HEK293 (cell line): ENCODE measurements around the gene STUB1.
A peak's percentile ranks its signal among the peaks of the same experiment; 100 is the strongest.

Experiments
- ELK4 ChIP-seq: IDR thresholded peaks from 2 replicates; pipeline ENCODE4 v1.6.1; 2011; ENCODE audit warnings: mild to moderate bottlenecking, low read depth, low read length, borderline replicate concordance
- HOXA7 ChIP-seq: sonication (generic); formaldehyde crosslinking; IDR thresholded peaks from 2 replicates; pipeline ENCODE4 v1.8.1; 2022; ENCODE audit warnings: missing genetic modification reagents, borderline replicate concordance
- MYNN ChIP-seq: fragments of 450-650 bp; formaldehyde crosslinking; IDR thresholded peaks from 2 replicates; pipeline ENCODE4 v1.5.1; 2016; ENCODE audit warnings: missing biosample characterization, missing genetic modification characterization, borderline replicate concordance
- TCF7L2 ChIP-seq: IDR thresholded peaks from 2 replicates; pipeline ENCODE4 v1.6.1; 2011; ENCODE audit warnings: low read depth, mild to moderate bottlenecking, inconsistent platforms, low read length, moderate library complexity, borderline replicate concordance
- ZBTB10 ChIP-seq: fragments of 450-650 bp; formaldehyde crosslinking; IDR thresholded peaks from 2 replicates; pipeline ENCODE4 v1.5.1; 2016; ENCODE audit warnings: missing biosample characterization, missing genetic modification characterization
- ZBTB26 ChIP-seq: fragments of 450-650 bp; formaldehyde crosslinking; optimal IDR thresholded peaks from 2 replicates; pipeline ENCODE3; 2016; ENCODE audit warnings: missing biosample characterization, mild to moderate bottlenecking, missing genetic modification characterization
- ZBTB49 ChIP-seq: fragments of 450-650 bp; formaldehyde crosslinking; IDR thresholded peaks from 2 replicates; pipeline ENCODE4 v1.5.1; 2016; ENCODE audit warnings: missing biosample characterization, missing genetic modification characterization, low read depth
- ZNF10 ChIP-seq: fragments of 450-650 bp; formaldehyde crosslinking; IDR thresholded peaks from 2 replicates; pipeline ENCODE4 v1.5.1; 2017; ENCODE audit warnings: missing biosample characterization, missing genetic modification characterization
- ZNF169 ChIP-seq: fragments of 450-650 bp; formaldehyde crosslinking; IDR thresholded peaks from 2 replicates; pipeline ENCODE4 v1.5.1; 2016; ENCODE audit warnings: missing biosample characterization, missing genetic modification characterization
- ZNF18 ChIP-seq: fragments of 450-650 bp; formaldehyde crosslinking; IDR thresholded peaks from 2 replicates; pipeline ENCODE4 v1.5.1; 2016; ENCODE audit warnings: missing biosample characterization, missing genetic modification characterization
- ZNF223 ChIP-seq: fragments of 450-650 bp; formaldehyde crosslinking; IDR thresholded peaks from 2 replicates; pipeline ENCODE4 v1.5.1; 2016; ENCODE audit warnings: missing biosample characterization, missing genetic modification characterization
- ZNF311 ChIP-seq: fragments of 450-650 bp; formaldehyde crosslinking; IDR thresholded peaks from 2 replicates; pipeline ENCODE4 v1.5.1; 2017; ENCODE audit warnings: missing biosample characterization, missing genetic modification characterization, borderline replicate concordance
- ZNF324 ChIP-seq: fragments of 450-650 bp; formaldehyde crosslinking; IDR thresholded peaks from 2 replicates; pipeline ENCODE4 v1.5.1; 2016; ENCODE audit warnings: missing biosample characterization, missing genetic modification characterization
- ZNF335 ChIP-seq: fragments of 450-650 bp; formaldehyde crosslinking; conservative IDR thresholded peaks from 2 replicates; pipeline ENCODE4 v1.5.1; 2016; ENCODE audit warnings: missing biosample characterization, missing genetic modification characterization
- ZNF513 ChIP-seq: fragments of 450-650 bp; IDR thresholded peaks from 2 replicates; pipeline ENCODE4 v1.5.1; 2018; ENCODE audit warnings: missing biosample characterization, missing genetic modification characterization
- ZNF548 ChIP-seq: fragments of 450-650 bp; formaldehyde crosslinking; IDR thresholded peaks from 2 replicates; pipeline ENCODE4 v1.5.1; 2016; ENCODE audit warnings: missing biosample characterization, missing genetic modification characterization
- ZNF639 ChIP-seq: fragments of 450-650 bp; formaldehyde crosslinking; IDR thresholded peaks from 2 replicates; pipeline ENCODE4 v1.5.1; 2016; ENCODE audit warnings: missing biosample characterization, missing genetic modification characterization
- ZNF654 ChIP-seq: fragments of 450-650 bp; formaldehyde crosslinking; IDR thresholded peaks from 2 replicates; pipeline ENCODE4 v1.5.1; 2016; ENCODE audit warnings: low read depth, missing biosample characterization, missing genetic modification characterization
- ZNF670 ChIP-seq: fragments of 450-650 bp; formaldehyde crosslinking; IDR thresholded peaks from 2 replicates; pipeline ENCODE4 v1.5.1; 2016; ENCODE audit warnings: missing biosample characterization, missing genetic modification characterization, low read depth
- ZNF777 ChIP-seq: fragments of 450-650 bp; formaldehyde crosslinking; IDR thresholded peaks from 2 replicates; pipeline ENCODE4 v1.5.1; 2017; ENCODE audit warnings: missing biosample characterization, missing genetic modification characterization, borderline replicate concordance
- ZNF785 ChIP-seq: fragments of 450-650 bp; formaldehyde crosslinking; IDR thresholded peaks from 2 replicates; pipeline ENCODE4 v1.5.1; 2016; ENCODE audit warnings: missing biosample characterization, missing genetic modification characterization
- ZSCAN4 ChIP-seq: fragments of 450-650 bp; formaldehyde crosslinking; IDR thresholded peaks from 2 replicates; pipeline ENCODE4 v1.5.1; 2017; ENCODE audit warnings: missing biosample characterization, missing genetic modification characterization

STUB1 gene

GRCh38 chr16:648781-649589 is 31.2 kb upstream of the STUB1 start, which contains the start of gene WDR90 (continued):
- no peak for TF ChIP-seq ZNF223
- peak; percentile 84; the same call in 1 of the 2 replicates for TF ChIP-seq ZNF18 (tag by site-specific recombination)
- TF ChIP-seq ZNF639, result no peak
- no peak for TF ChIP-seq ZNF311 (tag by site-specific recombination)
- TF ChIP-seq ZNF777 (tag by site-specific recombination), result no peak
- no peak for TF ChIP-seq ZNF548 (tag by site-specific recombination)
- TF ChIP-seq ZNF785, result no peak; the same call in 1 of the 2 replicates
- 0 out of 2 replicates have a peak, but pooled peaks have one; percentile 37 for TF ChIP-seq ZBTB10
- TF ChIP-seq ZNF169 (tag by site-specific recombination), result no peak
- no peak for TF ChIP-seq ZNF670 (tag by site-specific recombination)
- peak; percentile 67; the same call in 1 of the 2 replicates for TF ChIP-seq ELK4
- peak; percentile 79 for TF ChIP-seq ZNF335 (tag by site-specific recombination)
- TF ChIP-seq ZBTB49 (tag by site-specific recombination), result no peak
- no peak for TF ChIP-seq TCF7L2
- TF ChIP-seq ZNF654 (tag by site-specific recombination), result no peak
- no peak for TF ChIP-seq ZSCAN4
- TF ChIP-seq MYNN (tag by site-specific recombination), result peak; percentile 97
- TF ChIP-seq HOXA7 (CRISPR knock-in tag), result no peak
- TF ChIP-seq ZNF513, result no peak; the same call in 1 of the 2 replicates
- peak; percentile 83 for TF ChIP-seq ZBTB26 (tag by site-specific recombination)
- peak; percentile 35; the same call in 1 of the 2 replicates for TF ChIP-seq ZNF10 (tag by site-specific recombination)
- no peak for TF ChIP-seq ZNF324 (tag by site-specific recombination)
